Psoas muscle (tissue), 8 donors: Measurements from ENCODE around the gene ADAMTSL1. TPM values are rescaled to one million over a fixed set of nuclear protein-coding genes. Genes with fewer than 3 reads are reported as not detected.

Experiments
- ATAC-seq, 4 donors: fragments of 200-7000 bp; cut with Tn5 transposase; one replicate each; pipeline ENCODE4 v1.9.1; 2020; ENCODE audit warnings: moderate library complexity in 3 of 4, mild to moderate bottlenecking in 2 of 4
- DNase-seq, 2 donors: peaks; one replicate each; pipeline ENCODE4 v3.0.0-alpha.2; 2020
- H3K27ac ChIP-seq: fragments of 200-600 bp; one replicate; pipeline ENCODE4 v1.8.0; 2022
- H3K27me3 ChIP-seq, 3 donors: fragments of 200-600 bp in 1 of 3; one replicate each; pipeline versions ENCODE4 v1.6.1 to v1.8.0; 2013 to 2022; ENCODE audit warnings: low read length in 2 of 3, mild to moderate bottlenecking in 2 of 3, moderate library complexity in 1 of 3; ENCODE audit not compliant: insufficient read depth in 3 of 3
- H3K36me3 ChIP-seq, 2 donors: fragments of 200-600 bp in 1 of 2; one replicate each; pipeline versions ENCODE4 v1.6.1 to v1.8.0; 2013 to 2022; ENCODE audit warnings: low read depth in 1 of 2, mild to moderate bottlenecking in 1 of 2, moderate library complexity in 1 of 2; ENCODE audit not compliant: insufficient read depth in 1 of 2
- H3K4me1 ChIP-seq: fragments of 200-600 bp; one replicate; pipeline ENCODE4 v1.8.0; 2022
- H3K4me3 ChIP-seq: fragments of 200-600 bp; one replicate; pipeline ENCODE4 v1.8.0; 2022; ENCODE audit warnings: mild to moderate bottlenecking
- H3K9me3 ChIP-seq: fragments of 200-600 bp; one replicate; pipeline ENCODE4 v1.8.0; 2022
- CTCF ChIP-seq: fragments of 200-600 bp; IDR thresholded peaks from one replicate; pipeline ENCODE4 v1.8.0; 2022; ENCODE audit warnings: antibody characterized with exemption
- WGBS, 3 donors: extraction: QIAGEN DNeasy Blood & Tissue Kit; methylation state at CpG; one replicate each; pipeline versions ENCODE4 v1.1.6 to v1.1.7; 2013; 5-methylcytosine and 5-hydroxymethylcytosine counted together
- intact Hi-C, 2 donors: fragments of 100-400 bp; cut with DNase I; formaldehyde crosslinking; loops; one replicate each; pipeline versions ENCODE4 v1.11.0 to v1.14.2; 2022
- polyA plus RNA-seq, 3 donors: library from polyadenylated mRNA; stranded (reverse); fragments of 200-250 nt; gene quantifications; one replicate each; pipeline ENCODE4 v1.2.3, GENCODE V29; 2013
- total RNA-seq, 4 donors: library from RNA; stranded (reverse); fragmentation: NEBNext Ultra II Directional in 2 of 4; extraction: Animal tissue kit (Norgen Biotek cat#: 25700) in 2 of 4; gene quantifications; one replicate each; pipeline versions ENCODE4 v1.2.1 to v1.2.4, GENCODE V29; 2021 to 2023
- donor health status: healthy with polysubstance abuse.
- donor health status: DM: no; HTN: no; CAD: no; lungs with moderate emphysema.
- donor health status: Bipolar disorder and iron deficiency.
- donor health status: healthy.
- donor health status: DM: yes; HTN: yes; CAD: no.
- donor health status: DM: no; HTN: no; CAD: no.
- donor health status: DM: no; HTN: no; CAD: no.
- donor health status: DM: yes; HTN: yes; CAD: no.

ADAMTSL1 gene
- total and polyA plus RNA-seq, 7 donors = 0.08 to 0.57 (median 0.28) TPM

GRCh38 chr9:18861609-18862544, 387.9 kb downstream of the ADAMTSL1 start:
- DNase-seq = peak; percentile 66 to 70
- no peaks in the 10 kb centered on the region for H3K27me3 ChIP-seq
- H3K4me3 ChIP-seq = no peak overlapping the region
- H3K9me3 ChIP-seq = no peaks in the 10 kb centered on the region
- H3K36me3 ChIP-seq = no peaks in the 10 kb centered on the region
- no peaks in the 10 kb centered on the region for H3K4me1 ChIP-seq
- peak; percentile 30 to 66 (median 52) for ATAC-seq
- no peak for TF ChIP-seq CTCF
- intact Hi-C loops = no loop called here
- WGBS, 3 donors = 32 to 37% (median 35%) methylated on average over 14 of the region's 14 CpGs
- no peak overlapping the region for H3K27ac ChIP-seq

- H3K9me3 ChIP-seq = no peaks in the 10 kb centered on the region
- no peak overlapping the region for H3K27ac ChIP-seq
- H3K36me3 ChIP-seq = no peaks in the 10 kb centered on the region
- no peaks in the 10 kb centered on the region for H3K27me3 ChIP-seq
- 50 to 72% (median 51%) methylated on average over 4 of the region's 4 CpGs for WGBS, 3 donors
- no peak overlapping the region for H3K4me3 ChIP-seq
- no peak for TF ChIP-seq CTCF
- intact Hi-C loops = no loop called here
- no peak for DNase-seq
- no peaks in the 10 kb centered on the region for H3K4me1 ChIP-seq
- no peak for ATAC-seq
Measured at GRCh38 chr9:18863791-18864190, 389.8 kb downstream of the ADAMTSL1 start.

GRCh38 chr9:18864516-18864915, 390.6 kb downstream of the ADAMTSL1 start:
- TF ChIP-seq CTCF = no peak
- Histone ChIP-seq H3K4me1 (no peaks in the 10 kb centered on the region), H3K36me3 (no peaks in the 10 kb centered on the region), H3K4me3 (no peak overlapping the region), H3K9me3 (peaks cover 5% of the 10 kb centered on the region), H3K27me3 (no peaks in the 10 kb centered on the region), H3K27ac (no peak overlapping the region)
- ATAC-seq (no peak), DNase-seq (no peak)
- WGBS, 3 donors = 86 to 96% (median 91%) methylated on average over 1 of the region's 1 CpG
- intact Hi-C loops = no loop called here

- Histone ChIP-seq H3K36me3 (no peaks in the 10 kb centered on the region), H3K4me1 (no peaks in the 10 kb centered on the region), H3K27me3 (no peaks in the 10 kb centered on the region), H3K27ac (no peak overlapping the region), H3K9me3 (peaks cover 12% of the 10 kb centered on the region), H3K4me3 (no peak overlapping the region)
- DNase-seq = no peak
- intact Hi-C loops = no loop called here
- WGBS, 3 donors = 84 to 98% (median 86%) methylated on average over 3 of the region's 3 CpGs
- no peak for ATAC-seq
- no peak for TF ChIP-seq CTCF
Measured at GRCh38 chr9:18865542-18865941, 391.6 kb downstream of the ADAMTSL1 start.
